Fibroblast of skin of right biceps (primary cell): Measurements from ENCODE around the gene ITPKC.
A peak's percentile ranks its signal among the peaks of the same experiment; 100 is the strongest.
"Not testable (repeated sequence)": the region's sequence is repeated elsewhere in the genome, so short reads cannot be mapped to it uniquely, and the experiment has no call there.

Experiments used
- DNase-seq: peaks from one replicate; pipeline ENCODE4 v3.0.0-alpha.2; 2013

ITPKC gene

DNA sequence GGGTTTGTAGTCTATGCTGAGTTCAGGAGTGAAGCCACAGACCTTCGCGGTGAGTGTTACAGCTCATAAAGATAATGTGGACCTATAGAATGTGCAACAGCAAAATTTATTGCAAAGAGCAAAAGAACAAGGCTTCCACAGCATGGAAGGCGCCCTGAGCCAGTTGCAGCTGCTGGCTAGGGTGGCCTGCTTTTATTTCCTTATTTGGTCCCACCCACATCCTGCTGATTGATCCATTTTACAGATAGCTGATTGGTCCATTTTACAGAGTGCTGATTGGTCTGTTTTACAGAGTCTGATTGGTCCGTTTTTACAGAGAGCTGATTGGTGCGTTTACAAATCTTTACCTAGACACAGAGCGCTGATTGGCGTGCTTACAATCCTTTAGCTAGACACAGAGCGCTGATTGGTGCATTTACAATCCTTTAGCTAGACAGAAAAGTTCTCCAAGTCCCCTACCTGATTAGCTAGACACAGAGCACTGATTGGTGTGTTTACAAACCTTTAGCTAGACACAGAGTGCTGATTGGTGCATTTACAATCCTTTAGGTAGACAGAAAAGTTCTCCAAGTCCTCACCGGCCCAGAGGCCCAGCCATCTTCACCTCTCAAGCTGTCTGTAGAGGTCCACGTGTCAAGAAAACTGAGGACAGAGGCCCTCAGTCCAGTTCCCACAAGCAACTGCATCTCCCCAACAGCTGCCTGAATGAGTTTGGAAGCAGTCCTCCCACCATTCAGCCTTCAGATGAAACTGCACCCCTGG is 54.4 kb downstream of the ITPKC start:
- peak; percentile 19 for DNase-seq

DNA sequence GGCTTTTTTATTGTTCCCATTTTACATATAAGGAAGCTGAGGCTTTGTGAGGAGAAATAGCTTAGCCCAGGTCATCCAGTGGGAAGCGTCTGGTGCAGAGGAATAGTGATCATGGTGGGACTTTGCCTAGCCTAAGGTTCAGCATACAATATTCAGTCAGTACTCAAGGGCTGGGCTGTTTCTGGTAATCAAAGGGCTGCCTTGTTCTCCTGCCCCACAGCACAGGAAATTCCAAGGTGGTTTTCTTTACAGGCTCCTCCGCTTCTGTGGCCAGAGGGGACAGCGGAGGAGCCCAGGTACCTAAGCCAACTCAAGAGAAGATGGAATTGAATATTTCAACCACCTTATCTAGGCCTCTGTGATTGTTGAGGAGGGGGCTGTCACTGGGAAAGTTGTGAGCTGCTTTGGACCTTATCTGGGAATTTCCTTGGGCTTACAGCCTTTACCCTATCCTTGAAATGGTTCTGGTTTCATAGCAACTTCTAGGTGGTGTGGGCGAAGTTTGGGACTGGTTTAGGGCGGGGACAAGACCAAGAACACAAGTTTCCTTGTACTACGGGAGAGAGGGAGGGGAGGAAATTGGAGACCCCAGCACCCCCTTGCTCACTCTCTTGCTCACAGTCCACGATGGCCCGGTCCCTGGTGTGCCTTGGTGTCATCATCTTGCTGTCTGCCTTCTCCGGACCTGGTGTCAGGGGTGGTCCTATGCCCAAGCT is 58.2 kb downstream of the ITPKC start, which contains the start of gene MIA:
Gene MIA (plus strand): TSS at position 606 of the 716 bp plus-strand sequence. CDS start 22 bp downstream, at position 628.
- DNase-seq = no peak

DNA sequence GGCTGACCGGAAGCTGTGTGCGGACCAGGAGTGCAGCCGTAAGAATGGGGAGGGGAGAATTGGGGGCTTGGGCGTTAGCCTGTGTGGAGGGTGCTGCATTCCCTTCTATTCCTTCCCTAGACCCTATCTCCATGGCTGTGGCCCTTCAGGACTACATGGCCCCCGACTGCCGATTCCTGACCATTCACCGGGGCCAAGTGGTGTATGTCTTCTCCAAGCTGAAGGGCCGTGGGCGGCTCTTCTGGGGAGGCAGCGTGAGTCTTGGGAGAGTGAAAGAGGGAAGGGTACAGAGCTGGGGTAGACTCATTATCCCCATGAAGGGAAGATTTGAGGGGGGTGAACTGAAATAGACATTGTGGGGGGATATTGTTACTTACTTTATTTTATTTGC is 58.7 kb downstream of the ITPKC start:
- DNase-seq = no peak

DNA sequence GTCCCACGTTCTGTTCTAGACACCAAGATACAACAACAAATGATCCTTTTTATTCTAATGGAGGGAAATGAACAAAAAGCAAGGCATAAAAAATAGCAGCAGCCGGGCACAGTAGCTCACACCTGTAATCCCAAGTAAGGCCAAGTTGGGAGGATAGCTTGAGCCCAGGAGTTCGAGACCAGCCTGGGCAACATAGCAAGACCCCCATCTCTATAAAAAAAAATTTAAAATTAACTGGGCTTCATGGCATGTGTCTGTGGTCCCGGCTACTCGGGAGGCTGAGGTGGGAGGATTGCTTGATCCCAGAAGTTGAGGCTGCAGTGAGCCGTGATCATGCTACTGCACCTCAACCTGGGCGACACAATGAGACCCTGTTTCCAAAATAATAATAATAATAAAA is 59.5 kb downstream of the ITPKC start:
- DNase-seq = no peak

DNA sequence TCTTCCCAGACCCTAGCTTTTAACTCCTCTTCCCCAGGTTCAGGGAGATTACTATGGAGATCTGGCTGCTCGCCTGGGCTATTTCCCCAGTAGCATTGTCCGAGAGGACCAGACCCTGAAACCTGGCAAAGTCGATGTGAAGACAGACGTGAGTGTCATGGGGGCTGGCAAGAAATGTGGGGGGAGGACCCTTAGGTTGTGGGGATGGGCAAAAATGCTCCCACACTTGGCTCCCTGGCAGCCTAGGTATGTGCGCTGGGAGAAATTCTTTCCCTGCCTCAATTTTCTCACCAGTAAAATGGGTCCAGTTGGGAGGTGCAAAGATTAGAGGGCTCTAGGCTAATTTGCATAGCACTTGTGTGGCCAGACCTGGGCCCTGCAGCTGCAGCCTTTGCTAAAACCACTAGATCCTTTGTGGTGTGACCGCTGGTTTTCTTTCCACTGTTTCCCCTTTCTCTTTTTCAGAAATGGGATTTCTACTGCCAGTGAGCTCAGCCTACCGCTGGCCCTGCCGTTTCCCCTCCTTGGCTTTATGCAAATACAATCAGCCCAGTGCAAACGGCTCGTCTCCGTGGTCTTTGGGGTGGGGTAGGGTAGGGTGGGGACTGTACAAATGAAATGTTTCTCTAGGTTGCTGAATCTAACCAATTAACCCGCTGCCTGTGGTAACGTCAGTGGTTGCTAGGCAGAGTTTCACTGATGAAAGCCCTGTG is 60.2 kb downstream of the ITPKC start:
- peak; percentile 89 for DNase-seq

DNA sequence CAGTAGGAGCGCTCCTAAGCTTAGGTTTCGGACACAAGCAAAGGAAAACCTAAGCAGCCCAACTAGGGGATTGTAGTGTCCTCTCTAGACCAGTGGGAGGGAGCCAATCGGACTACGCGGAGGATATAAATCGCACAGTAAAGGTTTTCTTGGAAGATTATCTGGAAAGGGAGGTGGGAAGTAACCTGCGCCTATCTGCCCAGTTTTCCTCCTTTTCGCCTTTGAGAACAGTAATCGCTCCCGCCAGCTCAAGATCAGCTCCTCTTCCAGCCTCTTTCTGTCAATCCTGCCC is 60.7 kb downstream of the ITPKC start:
- no peak for DNase-seq

DNA sequence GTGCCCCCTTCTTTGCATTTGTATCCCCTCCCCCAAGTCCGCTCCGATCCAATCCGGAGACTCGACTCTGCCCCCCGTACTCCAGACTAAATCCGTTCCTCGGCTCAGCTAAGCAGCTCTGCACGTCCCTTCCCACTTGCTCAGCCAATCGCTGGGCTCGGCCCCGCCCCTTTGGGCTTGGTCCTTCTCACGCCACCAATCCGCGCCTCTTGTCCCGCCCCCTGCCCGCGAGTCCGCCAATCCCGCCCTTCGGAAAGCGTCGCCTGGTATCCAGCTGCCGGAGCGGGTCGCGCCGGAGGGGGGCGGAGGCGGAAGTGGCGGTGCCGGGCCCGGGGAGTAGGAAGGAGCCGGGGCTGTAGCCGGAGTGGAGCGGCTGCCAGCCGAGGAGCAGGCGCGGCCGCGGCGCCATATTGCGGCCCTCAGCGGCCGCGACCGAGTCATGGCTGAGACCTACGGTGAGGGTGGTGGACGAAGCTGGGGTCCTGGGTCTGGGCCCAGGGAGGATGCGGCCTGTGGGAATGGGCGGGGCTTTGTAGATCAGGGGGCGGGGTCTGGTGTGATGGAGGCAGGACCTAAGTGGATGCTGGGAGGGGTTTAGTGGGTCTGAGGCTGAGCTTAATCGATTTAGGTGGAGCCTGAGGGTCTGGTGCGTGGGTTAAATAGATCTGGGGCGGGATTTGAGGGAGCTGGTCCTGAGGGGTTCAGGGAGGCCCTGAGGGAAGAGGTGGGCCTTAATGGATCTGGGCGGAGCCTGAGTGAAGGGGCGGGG is 61.2 kb downstream of the ITPKC start, which contains the start of gene RAB4B:
Gene RAB4B (plus strand): TSS at position 311 of the 769 bp plus-strand sequence. CDS start 129 bp downstream, at position 440.
- DNase-seq = peak; percentile 100

DNA sequence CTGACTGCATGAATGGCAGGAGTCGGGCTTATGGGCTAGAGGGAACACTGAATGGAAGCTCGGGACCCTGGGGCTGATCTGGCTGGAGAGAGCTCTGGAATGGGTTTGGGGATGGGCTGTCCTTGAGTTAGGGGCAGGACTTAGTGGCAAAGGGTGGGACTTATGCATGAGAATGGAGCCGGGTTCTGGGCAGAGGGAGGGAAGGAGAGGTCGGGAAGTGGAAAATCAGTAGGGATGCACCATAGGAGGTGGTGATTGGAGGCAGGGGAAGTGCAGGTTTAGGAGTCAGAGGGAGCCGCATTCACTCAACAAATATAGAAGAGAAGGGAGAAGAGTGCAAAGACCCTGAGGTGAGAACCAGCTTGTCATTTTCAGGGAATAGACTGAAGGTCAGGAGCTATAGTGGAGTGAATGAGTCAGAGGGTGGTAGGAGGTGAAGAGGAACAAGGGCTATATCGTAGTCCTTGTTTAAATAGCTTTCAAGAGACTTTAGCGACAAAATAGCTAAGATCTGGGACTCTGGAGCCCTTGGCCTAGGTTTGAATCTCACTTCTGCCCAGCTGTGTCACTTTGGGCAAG is 61.9 kb downstream of the ITPKC start:
- no peak for DNase-seq

DNA sequence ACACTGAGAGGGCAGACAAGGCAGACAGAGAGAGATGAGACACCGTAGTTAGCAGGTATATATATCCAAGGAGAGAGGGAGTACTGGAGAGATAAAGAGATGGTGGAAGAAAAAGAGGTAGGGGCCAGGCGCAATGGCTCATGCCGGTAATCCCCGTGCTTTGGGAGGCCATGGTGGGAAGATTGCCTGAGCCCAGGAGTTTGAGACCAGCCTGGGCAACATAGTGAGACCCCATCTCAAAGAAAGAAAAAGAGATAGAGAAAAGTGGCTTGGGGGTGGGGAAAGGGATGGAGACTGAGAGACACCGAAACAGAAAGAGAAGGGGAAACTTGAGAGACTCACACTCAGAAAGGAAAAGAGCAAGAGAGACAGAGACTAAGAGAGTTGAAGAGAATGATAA is 63.7 kb downstream of the ITPKC start:
- DNase-seq = no peak

DNA sequence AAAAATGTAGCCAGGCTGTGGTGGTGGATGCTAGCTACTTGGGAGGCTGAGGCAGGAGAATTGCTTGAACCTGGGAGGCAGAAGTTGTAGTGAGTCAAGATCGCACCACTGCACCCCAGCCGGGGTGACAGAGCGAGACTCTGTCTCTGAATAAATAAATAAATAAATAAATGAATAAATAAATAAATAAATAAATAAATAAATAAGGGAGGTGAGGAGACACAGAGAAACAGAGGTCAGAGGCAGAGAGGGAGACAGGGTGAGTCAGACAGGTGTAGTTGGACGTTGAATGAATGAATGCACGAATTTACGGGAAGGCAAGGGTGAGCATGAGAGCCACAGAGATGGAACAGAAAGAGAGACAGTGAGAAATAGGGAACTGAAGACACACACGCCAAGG is 64.2 kb downstream of the ITPKC start:
- no peak for DNase-seq

DNA sequence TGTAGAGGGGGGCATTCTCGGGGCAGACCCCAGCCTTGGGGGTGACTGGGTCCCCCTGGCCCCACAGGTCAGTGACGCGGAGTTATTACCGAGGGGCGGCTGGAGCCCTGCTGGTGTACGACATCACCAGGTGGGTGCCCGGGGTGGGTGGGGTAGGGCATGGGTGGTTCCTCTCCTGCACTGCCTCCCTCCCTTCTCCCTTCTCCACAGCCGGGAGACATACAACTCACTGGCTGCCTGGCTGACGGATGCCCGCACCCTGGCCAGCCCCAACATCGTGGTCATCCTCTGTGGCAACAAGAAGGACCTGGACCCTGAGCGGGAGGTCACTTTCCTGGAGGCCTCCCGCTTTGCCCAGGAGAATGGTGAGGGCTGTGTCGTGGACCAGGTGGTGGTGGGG is 66.8 kb downstream of the ITPKC start:
- no peak for DNase-seq

DNA sequence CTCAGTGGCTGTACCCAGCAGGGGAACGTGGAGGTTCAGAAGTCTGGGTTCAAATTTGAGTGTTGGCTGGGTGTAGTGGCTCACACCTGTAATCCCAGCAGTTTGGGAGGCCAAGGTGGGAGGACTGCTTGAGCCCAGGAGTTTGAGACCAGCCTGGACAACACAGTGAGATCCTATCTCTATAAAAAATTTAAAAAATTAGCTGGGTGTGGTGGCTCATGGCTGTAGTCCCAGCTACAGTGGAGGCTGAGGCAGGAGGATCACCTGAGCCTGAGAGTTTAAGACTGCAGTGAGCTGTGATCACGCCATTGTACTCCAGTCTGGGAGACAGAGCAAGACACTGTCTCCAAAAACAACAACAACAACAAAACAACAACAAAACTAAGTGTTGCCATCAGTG is 67.2 kb downstream of the ITPKC start:
- not testable (repeated sequence) for DNase-seq

DNA sequence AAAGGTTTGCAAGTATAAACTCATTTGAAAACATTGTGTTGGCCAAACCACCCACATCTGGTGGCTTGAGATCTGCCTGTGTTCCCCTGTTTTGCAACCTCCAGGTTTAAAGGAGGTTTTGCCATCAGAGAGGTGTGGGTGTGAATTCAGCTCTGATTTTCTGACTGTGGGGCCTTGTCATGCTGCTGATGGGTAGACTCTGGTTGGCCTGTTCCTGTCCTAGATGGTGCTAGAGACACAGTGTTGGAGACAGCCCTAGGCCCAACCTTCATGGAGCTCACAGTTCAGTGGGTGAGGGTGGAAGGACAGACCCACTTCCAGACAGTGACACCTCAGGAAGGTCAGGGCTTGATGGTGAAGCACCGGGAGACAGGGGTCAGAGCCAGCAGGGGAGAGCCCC is 68.6 kb downstream of the ITPKC start:
- no peak for DNase-seq

DNA sequence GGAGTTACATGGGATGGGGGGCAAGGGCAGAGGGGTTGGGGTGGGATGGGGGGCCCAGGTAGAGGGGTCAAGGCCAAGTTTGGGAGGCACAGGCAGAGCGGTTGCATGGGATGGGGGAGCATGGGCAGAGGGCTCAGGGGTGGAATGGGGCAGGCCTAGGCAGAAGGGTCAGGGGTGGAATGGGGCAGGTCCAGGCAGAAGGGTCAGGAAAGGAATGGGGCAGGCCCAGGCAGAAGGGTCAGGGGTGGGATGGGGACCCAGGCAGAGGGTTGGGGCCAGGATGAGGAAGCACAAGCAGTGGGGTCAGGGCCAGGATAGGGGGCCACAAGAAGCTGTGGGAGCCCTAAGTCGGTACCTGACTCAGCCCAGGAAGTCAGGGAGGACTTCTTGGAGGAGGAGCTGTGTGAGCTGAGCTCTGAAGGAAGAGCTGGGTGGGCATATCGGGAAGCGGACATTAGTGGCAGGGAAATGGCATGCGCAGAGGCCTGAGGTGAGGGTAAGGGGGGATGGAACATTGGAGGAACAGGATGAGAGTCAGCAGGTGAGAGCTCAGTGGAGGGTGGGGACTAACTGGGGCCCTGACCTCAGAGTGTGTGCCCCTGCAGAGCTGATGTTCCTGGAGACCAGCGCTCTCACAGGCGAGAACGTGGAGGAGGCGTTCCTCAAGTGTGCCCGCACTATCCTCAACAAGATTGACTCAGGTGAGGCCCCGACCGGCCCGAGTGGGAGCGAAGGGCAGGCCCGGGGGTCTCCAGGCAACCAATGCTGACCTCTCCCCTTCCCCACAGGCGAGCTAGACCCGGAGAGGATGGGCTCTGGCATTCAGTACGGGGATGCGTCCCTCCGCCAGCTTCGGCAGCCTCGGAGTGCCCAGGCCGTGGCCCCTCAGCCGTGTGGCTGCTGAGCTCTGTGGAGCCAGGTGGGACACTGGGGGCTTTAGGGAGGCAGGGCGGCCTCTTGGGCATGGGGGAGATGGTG is 69.4 kb downstream of the ITPKC start:
- no peak for DNase-seq
